HG03342 (cell line): ENCODE data around the gene SERINC5.
"Not testable (repeated sequence)": the region's sequence is repeated elsewhere in the genome, so short reads cannot be mapped to it uniquely, and the experiment has no call there.

Source experiments
- ATAC-seq: cut with Tn5 transposase; IDR thresholded peaks from one replicate; pipeline ENCODE4 v1.9.1; 2021; ENCODE audit warnings: mild to moderate bottlenecking, moderate library complexity; ENCODE audit not compliant: unreplicated experiment

SERINC5 gene

GRCh38 chr5:80181618-80182211 is 74.1 kb downstream of the SERINC5 start:
- ATAC-seq, result no peak

- ATAC-seq, result no peak
Measured at GRCh38 chr5:80177236-80177635, 78.6 kb downstream of the SERINC5 start.

GRCh38 chr5:80175337-80175736 is 80.5 kb downstream of the SERINC5 start:
- ATAC-seq, result no peak

GRCh38 chr5:80174790-80175189 is 81.1 kb downstream of the SERINC5 start:
- no peak for ATAC-seq

GRCh38 chr5:80172067-80172695 is 83.7 kb downstream of the SERINC5 start:
- no peak for ATAC-seq

- ATAC-seq, result no peak
Measured at GRCh38 chr5:80170117-80170535, 85.7 kb downstream of the SERINC5 start.

GRCh38 chr5:80168388-80169028 is 87.3 kb downstream of the SERINC5 start:
- no peak for ATAC-seq

- ATAC-seq, result no peak
Measured at GRCh38 chr5:80165452-80165851, 90.4 kb downstream of the SERINC5 start.

- no peak for ATAC-seq
Measured at GRCh38 chr5:80161165-80161564, 94.7 kb downstream of the SERINC5 start.

GRCh38 chr5:80160242-80160641 is 95.6 kb downstream of the SERINC5 start:
- no peak for ATAC-seq

GRCh38 chr5:80159133-80159815 is 96.6 kb downstream of the SERINC5 start:
- ATAC-seq, result no peak

GRCh38 chr5:80156156-80156555 is 99.7 kb downstream of the SERINC5 start:
- ATAC-seq, result no peak

- ATAC-seq, result no peak
Measured at GRCh38 chr5:80154749-80155148, 101.1 kb downstream of the SERINC5 start.

GRCh38 chr5:80154289-80154688 is 101.6 kb downstream of the SERINC5 start:
- ATAC-seq, result not testable (repeated sequence)

- no peak for ATAC-seq
Measured at GRCh38 chr5:80153586-80154126, 102.2 kb downstream of the SERINC5 start.

- ATAC-seq, result no peak
Measured at GRCh38 chr5:80152778-80153177, 103.1 kb downstream of the SERINC5 start.

GRCh38 chr5:80151890-80152289 is 104.0 kb downstream of the SERINC5 start:
- ATAC-seq, result no peak

GRCh38 chr5:80150731-80151130 is 105.1 kb downstream of the SERINC5 start:
- ATAC-seq, result no peak

GRCh38 chr5:80149161-80149609 is 106.7 kb downstream of the SERINC5 start:
- ATAC-seq, result no peak

- no peak for ATAC-seq
Measured at GRCh38 chr5:80147119-80147815, 108.6 kb downstream of the SERINC5 start.

- no peak for ATAC-seq
Measured at GRCh38 chr5:80146046-80146445, 109.8 kb downstream of the SERINC5 start.
